Stimulated activated CD8-positive, alpha-beta memory T cell treated with anti-CD3 and anti-CD28 coated beads, Interleukin-15, amount 100 ng/mL, for 48 hours (primary cell): ENCODE results near the gene PLET1.

ENCODE experiments used
- DNase-seq, 2 donors: peaks; one replicate each; pipeline ENCODE4 v3.0.0-alpha.2; 2020; ENCODE audit warnings: low read depth in 2 of 2

PLET1 gene

GRCh38 chr11:112241486-112241885 lies 19.2 kb downstream of the PLET1 start:
- DNase-seq, result no peak

DNA sequence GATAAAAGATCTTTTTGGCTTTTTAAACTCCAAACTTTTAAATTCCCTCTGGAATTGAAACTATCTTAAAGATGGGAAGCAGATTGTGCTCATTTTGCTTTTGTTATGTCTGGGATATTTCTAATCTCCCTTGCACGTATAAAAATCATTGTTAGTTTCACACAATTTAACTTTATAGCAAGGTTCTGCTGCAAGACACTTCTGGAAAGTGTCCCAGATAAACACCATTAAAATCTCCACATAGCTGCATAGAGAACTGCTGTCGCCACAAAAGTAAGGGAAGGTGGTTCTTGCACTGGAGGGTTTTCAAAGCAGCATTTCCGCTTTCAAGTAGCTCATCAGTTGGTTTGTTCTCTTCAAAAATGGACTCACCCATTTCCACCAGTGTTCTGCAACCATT lies 22.6 kb downstream of the PLET1 start:
- no peak for DNase-seq

DNA sequence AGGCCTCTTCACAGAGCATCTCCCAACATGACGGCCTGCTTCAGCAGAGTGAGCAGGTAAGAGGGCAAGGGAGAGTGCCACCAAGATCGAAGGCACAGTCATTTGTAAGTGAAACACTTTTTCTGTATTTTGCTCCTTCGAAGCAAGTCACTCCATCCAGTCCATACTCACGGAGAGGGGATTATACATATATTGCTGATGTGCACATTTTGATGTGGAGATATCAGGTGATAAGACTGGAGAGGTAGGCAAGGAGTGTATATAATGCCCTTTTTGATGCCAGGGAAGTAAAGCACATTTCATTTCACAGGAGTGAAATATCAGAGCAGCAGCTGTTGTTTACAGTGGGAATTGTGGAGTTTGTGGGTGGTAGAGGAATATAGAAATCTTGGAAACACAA lies 23.2 kb downstream of the PLET1 start:
- no peak for DNase-seq

DNA sequence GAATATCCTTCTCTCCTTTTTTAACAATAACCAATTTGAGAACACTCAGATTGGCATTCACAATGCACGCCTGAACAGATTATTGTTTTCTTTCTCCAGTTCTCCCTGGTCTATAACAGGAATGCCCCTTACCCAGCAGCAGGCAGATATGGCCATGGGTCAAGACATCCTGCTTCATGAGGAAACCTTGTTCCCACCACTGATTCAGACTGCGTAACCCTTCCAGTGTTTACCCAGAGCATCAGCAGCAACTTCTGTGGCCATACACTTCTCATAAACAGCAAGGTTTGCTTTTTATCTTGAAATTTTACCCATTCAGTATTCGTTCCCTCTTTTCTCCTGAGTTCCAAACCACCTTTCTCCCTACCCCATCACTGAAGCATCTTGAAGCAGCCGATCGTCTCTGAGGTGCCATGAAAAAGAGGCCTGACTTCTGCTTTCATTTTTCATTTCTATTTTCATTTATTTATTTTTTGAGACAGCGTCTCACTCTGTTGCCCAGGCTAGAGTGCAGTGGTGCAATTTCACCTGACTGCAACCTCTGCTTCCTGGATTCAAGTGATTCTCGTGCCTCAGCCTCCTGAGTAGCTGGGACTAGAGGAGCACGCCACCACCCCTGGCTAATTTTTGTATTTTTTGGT lies 24.8 kb downstream of the PLET1 start:
- no peak for DNase-seq

- no peak for DNase-seq
Measured at GRCh38 chr11:112231952-112232351, 28.7 kb downstream of the PLET1 start.

DNA sequence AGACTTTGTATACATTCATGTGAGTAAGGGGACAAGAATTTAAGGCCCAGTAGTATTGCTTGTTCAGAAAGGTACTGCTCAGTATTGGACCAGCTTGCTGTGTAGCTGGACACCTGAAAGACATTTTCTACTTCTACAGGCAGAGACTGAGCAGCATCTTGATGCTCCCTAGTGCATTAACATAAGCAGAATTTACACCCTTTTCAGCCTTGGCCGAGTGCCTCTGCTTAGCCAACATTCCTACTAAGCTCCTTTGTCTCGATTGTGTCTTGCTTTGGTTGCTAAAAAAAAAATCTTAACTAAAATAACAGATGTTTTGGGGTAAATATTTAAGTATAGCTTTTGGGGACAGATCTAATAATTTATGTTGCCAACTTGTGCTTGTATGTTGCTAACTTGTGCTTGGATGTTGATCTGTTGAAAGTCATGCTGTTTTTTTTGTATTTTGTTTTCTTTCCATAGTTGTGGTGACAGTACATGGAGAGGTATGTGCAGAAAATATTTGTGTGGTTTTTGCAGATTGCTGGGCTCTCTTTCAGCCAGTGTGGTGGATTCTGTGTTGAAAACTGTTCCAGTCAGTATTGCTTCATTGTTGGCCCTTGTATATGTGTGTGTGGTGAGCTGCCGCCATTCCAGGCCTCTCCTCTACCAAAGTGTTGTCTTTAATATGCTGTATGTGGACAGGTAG lies 30.8 kb downstream of the PLET1 start:
- DNase-seq, result no peak

DNA sequence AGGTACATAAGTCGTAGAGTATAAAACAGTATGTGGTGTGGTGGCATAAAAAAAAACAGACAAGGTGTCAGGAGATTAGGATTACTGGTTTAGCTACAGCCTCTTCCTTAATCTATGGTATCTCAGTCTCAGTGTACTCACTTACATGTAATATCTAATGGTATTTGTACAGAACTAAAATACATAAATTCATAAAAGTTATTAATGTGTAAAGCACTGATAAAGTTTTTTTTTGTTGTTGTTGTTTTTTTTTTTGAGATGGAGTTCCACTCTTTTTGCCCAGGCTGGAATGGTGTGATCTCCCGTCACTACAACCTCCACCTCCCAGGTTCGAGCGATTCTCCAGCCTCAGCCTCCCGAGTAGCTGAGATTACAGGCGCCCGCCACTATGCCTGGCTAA lies 31.5 kb downstream of the PLET1 start:
- no peak for DNase-seq

DNA sequence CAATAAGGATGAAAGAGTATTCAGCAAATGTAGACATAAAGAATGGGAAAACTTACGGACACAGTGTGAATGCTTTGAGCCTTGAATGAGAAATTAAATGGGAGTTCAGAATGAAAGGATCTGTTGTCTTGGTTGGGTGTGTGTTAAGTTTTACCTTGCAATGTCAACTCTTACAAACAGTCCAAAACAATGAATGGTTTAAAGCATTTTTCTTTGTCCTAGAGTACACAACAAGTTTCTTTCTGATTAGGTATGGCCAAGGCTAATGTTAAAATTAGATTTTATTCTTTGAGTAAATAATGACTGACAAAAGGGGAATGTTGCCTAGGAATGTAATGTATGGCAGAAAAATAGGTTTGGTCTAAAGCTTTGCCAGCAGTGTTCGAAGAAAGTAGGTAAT lies 32.0 kb downstream of the PLET1 start:
- no peak for DNase-seq

- DNase-seq, result no peak
Measured at GRCh38 chr11:112227471-112227870, 33.2 kb downstream of the PLET1 start.

DNA sequence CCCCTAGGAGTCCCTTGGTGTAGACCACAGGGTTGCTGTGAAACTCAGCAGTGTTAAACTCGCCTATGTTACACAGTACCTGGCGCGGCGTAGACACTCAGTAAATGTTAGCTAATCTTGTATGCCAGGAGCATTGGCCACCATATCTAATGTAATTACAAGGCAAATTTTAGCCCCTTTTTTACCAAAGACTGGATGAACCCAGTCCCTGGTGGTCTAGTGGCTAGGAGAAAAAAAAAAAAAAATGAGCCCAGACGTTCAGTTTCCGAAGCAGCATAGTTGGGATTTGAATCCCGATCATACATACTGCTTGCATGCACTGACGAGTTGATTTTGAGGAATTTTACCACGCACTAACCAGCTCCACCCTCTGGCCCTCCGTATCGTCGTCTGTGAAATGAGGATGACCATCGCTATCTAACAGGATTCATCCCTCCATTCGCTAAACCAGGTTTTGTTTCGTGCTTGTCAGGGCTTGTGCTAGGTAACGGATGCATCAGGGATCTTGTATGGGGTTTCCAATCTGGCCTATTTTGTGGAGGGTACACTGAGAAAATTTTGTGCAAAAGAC lies 33.7 kb downstream of the PLET1 start:
- DNase-seq, result no peak

- peak; percentile 74 to 75 for DNase-seq
Measured at GRCh38 chr11:112226062-112226830, 34.4 kb downstream of the PLET1 start, which contains the start of gene PTS. Gene PTS (plus strand): TSS chr11:112226428. CDS start chr11:112226444, 16 bp downstream.

DNA sequence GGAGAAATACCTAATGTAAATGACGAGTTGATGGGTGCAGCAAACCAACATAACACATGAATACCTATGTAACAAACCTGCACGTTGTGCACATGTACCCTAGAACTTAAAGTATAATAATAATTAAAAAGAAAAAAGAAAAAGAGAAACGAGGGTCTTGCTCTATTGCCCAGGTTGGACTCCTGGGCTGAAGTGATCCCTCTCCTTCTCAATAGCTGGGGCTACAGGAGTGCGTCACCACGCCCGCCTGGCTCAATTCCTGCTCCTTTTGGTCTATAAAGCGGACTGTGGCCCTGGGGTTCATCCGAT lies 35.0 kb downstream of the PLET1 start:
- no peak for DNase-seq

- no peak for DNase-seq
Measured at GRCh38 chr11:112223754-112224532, 36.7 kb downstream of the PLET1 start.

DNA sequence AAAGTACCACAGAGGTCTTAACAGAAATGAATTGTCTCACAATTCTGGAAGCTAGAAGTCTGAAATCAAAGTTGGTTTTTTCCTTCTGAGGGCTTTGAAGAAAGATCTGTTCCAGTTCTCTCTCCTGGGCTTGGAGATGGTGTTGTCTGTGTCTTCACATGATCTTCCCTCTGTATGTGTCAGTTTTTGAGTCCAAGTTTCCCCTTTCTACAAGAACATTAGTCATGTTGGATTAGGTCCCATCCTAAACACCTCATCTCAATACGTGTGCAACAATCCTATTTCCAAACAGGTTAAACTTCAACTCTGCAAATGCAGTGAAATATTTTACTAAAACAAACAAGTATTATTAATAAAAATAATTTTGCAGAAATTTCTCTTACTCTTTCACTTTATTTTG lies 37.5 kb downstream of the PLET1 start:
- no peak for DNase-seq

DNA sequence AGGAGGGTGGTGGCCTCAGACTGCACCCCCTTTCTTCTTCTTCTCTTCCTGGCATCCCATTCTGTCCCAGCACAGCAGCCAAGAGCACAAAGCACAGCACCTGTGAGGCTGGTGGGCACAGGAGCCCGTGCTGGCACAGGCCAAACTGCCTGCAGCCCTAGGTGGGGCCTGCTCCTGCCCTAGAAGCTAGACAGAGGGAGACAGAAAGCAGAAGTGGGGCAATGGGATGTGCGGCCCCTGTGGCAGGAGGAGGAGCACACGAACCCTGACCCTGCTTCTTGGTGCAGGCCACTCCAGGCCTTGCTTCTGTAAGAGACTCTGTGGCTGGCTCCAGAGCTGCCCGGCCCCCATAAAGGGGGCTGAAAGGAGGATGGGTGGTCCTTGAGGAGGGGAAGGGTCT lies 38.4 kb downstream of the PLET1 start:
- no peak for DNase-seq

DNA sequence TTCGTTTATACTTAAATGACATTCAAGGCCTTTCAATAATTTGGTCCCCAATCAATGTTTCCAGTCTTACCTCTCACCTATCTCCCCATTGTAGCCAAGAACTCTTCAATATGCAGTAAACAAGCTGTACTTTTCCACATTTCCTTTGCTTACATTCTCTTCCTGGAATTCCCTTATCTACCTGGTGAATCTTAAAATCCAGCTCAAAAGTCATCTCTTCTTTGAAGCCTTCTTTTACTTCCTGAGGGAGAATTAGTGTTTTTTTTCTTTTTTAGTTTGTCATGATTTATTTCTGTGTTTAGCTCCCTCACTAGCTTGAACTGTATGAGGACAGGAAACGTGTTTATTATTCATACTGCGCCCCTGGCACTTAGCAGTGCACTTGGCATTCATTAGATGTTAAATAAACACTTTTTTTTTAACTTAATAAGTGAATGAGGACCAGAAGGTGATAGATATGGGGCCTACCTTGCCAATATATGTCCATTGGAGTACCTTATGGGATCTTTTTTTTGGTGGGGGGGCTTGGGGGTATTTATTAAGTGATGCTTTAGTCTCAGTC lies 39.3 kb downstream of the PLET1 start:
- no peak for DNase-seq

GRCh38 chr11:112219476-112220232 lies 41.0 kb downstream of the PLET1 start:
- DNase-seq, result no peak

DNA sequence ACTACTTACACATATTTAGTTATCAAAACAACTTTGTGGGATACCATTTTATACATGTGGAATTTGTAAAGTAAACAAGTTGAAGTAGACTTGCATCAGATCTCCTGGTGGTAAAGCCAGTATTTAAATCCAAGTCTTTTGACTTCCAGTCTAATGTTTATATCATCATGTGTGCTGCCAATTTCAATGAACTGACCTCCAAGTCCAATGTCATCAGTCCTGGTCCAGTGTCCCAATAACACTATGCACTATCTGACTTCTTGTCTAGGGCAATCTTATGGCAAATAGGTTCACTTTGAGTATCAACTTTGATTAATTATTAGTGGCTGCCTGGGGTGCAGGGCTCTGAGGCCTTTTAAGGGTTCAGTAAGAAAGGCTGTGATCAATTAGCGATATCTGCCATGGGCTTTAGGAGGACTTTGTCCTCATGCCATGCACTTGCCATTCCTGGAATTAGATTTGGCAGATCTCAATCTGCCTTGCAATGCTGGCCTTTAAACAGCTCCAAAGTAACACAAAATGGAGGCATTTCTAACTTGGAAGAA lies 44.0 kb downstream of the PLET1 start:
- DNase-seq, result no peak

- no peak for DNase-seq
Measured at GRCh38 chr11:112215621-112216020, 45.0 kb downstream of the PLET1 start.

DNA sequence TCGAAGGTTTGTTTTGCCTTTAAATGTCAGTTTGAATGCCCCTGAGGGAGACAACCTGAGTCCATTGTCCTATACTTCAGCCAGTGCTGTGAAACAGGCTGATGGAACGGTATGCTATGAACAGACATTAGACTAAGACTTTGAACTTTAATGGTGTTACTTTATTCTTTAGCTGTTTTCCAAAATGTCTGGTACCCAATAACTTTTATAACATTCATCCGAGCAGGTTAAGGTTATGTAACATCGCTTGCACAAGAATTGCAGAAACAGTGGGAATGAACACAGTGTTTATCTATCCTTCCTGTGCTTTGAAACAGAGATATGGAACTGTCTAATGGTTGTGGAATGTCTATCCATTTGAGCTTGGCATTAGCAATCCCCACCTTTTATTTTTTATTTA lies 46.9 kb downstream of the PLET1 start:
- no peak for DNase-seq

GRCh38 chr11:112212710-112213109 lies 48.0 kb downstream of the PLET1 start:
- DNase-seq, result no peak
